ENCODE measurements around the gene TADA2B.
"Not testable (repeated sequence)": the region's sequence is repeated elsewhere in the genome, so short reads cannot be mapped to it uniquely, and the experiment has no call there.

The TADA2B gene

DNA sequence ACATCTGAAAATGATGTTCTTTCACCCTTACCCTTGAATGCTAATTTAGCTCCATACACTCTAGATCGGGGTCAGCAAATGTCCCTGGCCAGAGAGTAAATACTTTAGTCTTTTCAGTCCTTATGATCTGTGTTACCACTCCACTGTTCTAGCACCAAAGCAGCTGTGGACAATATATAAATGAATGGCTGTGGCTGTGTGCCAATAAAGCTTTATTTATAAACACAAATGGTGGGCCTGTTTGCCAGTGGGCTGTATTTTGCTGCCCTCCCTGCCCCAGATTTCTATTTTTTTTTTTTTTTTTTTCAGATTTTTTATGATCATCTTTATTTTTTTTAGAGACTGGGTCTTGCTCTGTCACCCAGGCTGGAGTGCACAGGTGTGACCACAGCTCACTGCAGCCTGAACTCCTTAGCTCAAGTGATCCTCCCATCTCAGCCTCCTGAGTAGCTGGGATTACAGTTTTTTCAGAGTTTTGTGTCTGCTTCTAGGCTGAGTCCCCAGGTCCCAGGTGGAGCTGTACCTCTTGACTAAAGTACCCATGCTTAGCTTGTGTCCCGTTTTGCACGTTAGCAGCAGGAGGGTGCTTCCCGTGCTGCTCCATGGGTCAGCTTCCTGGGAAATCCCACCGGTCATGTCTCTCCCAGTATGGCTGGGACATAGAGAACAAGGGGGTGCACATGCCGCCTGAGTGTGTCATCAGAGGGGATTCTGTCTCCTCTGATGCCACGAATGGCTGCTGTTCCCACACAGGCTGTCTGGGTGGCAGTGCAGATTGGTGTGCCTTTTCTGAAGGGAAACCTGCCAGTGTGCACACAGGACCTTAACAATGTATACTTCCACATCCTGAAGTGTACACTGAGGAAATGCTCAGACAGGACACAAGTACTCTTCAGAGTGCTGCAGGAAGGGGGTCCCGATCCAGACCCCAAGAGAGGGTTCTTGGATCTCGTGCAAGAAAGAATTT is 40.7 kb downstream of the TADA2B start:
- no peak for DNase-seq (ENCODE audit: low read depth)

DNA sequence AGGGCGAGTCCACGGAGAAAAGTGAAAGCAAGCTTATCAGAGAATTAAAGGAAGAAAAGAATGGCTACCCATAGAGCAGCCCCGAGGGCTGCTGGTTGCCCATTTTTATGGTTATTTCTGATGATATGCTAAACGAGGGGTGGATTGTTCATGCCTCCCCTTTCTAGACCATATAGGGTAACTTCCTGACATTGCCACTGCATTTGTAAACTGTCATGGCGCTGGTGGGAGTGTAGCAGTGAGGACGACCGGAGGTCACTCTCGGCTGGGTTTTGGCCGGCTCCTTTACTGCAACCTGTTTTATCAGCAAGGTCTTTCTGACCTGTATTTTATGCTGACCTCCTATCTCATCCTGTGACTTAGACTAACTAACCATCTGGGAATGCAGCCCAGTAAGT is 41.4 kb downstream of the TADA2B start:
- not testable (repeated sequence) for DNase-seq (ENCODE audit: low read depth)

DNA sequence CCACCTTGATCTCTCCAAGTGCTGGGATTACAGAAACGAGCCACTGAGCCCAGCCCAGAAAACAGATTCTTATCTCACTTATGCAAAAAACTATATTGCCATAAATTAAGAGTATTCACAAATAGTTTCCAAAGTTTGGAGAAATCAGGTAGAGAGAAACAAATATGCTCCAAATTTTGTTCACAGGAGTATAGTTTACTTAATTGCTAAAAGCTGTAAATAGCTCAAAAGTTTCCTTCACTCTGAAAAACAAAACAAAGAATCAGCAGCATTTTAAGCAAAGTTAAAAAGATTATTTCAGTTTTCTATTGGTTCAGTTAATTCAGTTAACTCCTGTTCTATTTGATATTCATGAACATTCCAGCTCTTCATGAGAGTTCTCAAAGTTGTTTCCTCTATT is 43.2 kb downstream of the TADA2B start:
- no peak for DNase-seq (ENCODE audit: low read depth)

DNA sequence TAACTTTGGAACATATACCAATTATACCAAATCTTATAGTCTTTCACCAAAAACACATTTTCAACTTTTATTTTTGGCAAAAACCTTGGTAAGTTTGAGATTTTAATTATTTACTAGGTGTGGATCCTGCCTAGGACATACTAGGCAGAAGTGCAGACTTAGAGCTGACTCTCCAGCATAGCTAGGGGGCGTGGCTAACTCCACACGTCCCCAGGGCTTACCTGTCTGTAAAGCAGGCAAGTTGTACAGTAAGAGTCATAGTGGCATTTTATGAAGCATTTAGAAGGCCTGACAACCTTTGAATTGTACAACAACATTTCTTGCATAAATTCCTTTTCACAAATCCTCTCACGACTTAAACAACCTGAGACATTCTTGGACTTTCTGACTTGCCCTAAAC is 43.9 kb downstream of the TADA2B start:
- no peak for DNase-seq (ENCODE audit: low read depth)

DNA sequence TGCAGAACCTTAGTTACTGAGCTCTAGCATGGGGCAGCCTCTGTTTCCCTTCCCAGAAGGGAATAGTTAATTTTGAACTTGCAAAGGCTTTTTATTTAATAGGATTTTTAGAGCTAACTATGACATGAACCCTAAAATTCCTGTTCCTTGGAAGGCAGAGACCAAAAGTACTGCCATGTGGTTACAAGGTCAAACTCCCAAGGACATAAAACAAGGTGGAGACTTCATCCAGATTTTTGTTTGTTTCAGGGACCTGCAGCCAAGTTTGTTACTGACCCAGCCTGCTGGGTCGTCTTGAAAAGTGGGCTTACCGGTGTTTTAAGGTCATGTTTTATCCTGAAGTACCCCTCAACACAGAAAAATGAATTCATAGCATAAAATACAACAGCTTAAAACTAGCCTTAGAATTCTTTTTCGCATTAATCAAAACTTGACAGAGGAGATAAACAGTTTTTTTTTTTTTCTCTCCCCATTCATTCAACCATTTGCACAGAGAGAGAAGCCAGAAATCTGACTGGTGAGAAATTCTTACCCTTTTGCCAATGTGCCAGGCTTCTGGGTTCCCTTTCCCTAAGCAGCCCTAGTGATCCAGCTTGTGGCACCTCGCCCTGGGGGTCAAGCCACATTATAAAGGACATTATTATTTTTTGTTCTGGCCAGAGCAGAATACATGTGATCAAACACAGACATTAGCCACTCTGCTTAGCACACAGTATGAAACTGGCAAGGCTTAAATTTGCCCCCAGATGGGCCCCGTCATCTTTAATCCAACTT is 46.2 kb downstream of the TADA2B start:
- no peak for DNase-seq (ENCODE audit: low read depth)

- DNase-seq (ENCODE audit: low read depth) = no peak
Observed at GRCh38 chr4:7092026-7092425, 48.9 kb downstream of the TADA2B start.

GRCh38 chr4:7094916-7095315 is 51.7 kb downstream of the TADA2B start:
- no peak for DNase-seq (ENCODE audit: low read depth)

GRCh38 chr4:7095611-7096155 is 52.5 kb downstream of the TADA2B start:
- no peak for DNase-seq (ENCODE audit: low read depth)

GRCh38 chr4:7096236-7096635 is 53.1 kb downstream of the TADA2B start:
- no peak for DNase-seq (ENCODE audit: low read depth)

GRCh38 chr4:7101692-7102515 is 58.7 kb downstream of the TADA2B start:
- peak; percentile 11 for DNase-seq (ENCODE audit: low read depth)

GRCh38 chr4:7102516-7102909 is 59.3 kb downstream of the TADA2B start:
- not testable (repeated sequence) for DNase-seq (ENCODE audit: low read depth)

GRCh38 chr4:7103031-7103606 is 59.9 kb downstream of the TADA2B start:
- peak; percentile 52 for DNase-seq (ENCODE audit: low read depth)

- peak; percentile 9 for DNase-seq (ENCODE audit: low read depth)
Observed at GRCh38 chr4:7103607-7104365, 60.6 kb downstream of the TADA2B start.

DNA sequence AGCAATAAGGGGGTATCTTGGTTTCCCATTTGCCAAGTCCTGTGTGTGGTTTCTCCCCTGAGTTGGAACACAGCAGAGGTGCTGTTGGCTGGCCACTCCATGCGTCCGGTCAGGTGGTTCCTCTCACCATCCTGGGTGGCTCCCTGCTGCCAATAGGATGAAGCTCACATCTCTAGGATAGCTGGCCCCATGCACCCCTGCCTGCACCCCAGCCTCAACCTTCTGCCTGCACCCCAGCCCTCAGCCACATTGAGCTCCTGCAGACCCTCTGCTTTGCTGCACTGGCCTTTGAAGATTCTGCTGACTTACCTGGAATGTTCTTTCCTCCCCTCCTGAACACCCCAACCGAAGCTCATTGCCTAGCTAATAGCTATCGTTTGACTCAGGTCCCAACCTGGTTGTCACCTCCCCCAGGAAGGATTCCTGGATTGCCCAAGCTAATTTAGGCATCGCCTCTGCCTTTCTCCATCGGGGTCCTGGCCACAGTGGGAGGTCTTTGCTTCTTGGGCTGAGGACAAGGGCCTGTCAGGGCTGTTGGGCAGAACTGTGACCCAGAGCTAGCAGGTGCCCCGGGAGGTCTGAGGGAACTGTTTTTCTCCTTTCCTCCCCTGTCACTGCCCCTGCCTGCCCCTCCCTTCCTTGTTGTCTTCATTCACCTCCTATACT is 61.3 kb downstream of the TADA2B start:
- DNase-seq (ENCODE audit: low read depth) = no peak

- DNase-seq (ENCODE audit: low read depth) = no peak
Observed at GRCh38 chr4:7105276-7105675, 62.1 kb downstream of the TADA2B start.

GRCh38 chr4:7107166-7107905 is 64.2 kb downstream of the TADA2B start:
- no peak for DNase-seq (ENCODE audit: low read depth)

Data from GM04504 (cell line).